GM12892 (cell line): ENCODE results near the gene SLC5A4.

Source experiments
- DNase-seq: peaks from one replicate; pipeline ENCODE4 v3.0.0; 2011; ENCODE audit not compliant: insufficient read length
- FAIRE-seq: peaks from 2 replicates; lab custom pipeline; 2011; peaks lifted over from hg19 to GRCh38; lab: Jason Lieb, UNC
- POLR2A ChIP-seq: IDR thresholded peaks from 2 replicates; pipeline ENCODE4 v1.6.1; 2011; ENCODE audit warnings: low read depth, low read length, control low read depth
- POLR2AphosphoS5 ChIP-seq: IDR thresholded peaks from 2 replicates; pipeline ENCODE4 v1.6.1; 2011; ENCODE audit warnings: low read depth, low read length, control low read depth
- TAF1 ChIP-seq: IDR thresholded peaks from 2 replicates; pipeline ENCODE4 v1.6.1; 2011; ENCODE audit warnings: low read depth, mild to moderate bottlenecking, control low read depth, low read length, borderline replicate concordance

Gene SLC5A4

GRCh38 chr22:32258791-32259190 lies 3.6 kb upstream of the SLC5A4 start:
- no peak for TF ChIP-seq POLR2AphosphoS5
- TF ChIP-seq TAF1 = no peak
- TF ChIP-seq POLR2A = no peak
- FAIRE-seq = no peak

GRCh38 chr22:32255726-32256125 lies 579 bp upstream of the SLC5A4 start:
- DNase-seq = no peak

More at GRCh38 chr22:32258791-32259190, 3.6 kb upstream of the SLC5A4 start:
- DNase-seq = no peak

DNA sequence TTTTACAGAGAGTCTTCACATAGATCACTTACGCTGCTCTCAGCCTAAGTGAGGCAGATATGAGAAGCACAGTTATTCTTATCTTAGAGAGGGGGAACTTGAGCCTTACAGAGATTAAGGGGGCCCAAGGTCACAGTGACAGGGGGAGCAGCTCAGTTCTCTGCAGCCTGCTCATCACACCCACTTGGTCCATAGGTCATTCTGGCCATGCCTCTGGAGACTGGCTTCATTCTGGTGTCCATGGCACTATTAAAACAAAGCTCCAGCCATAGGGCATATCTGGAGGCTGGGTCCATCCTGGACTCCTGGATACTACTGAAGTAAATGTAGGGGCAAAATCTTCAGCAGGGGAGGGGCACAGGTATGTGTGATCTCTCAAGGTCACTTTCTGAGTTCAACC lies 5.9 kb downstream of the SLC5A4 start:
- DNase-seq (no peak), FAIRE-seq (no peak)

More at GRCh38 chr22:32255726-32256125, 579 bp upstream of the SLC5A4 start:
- FAIRE-seq = no peak
- TF ChIP-seq POLR2AphosphoS5 (no peak), TAF1 (no peak), POLR2A (no peak)

GRCh38 chr22:32248276-32248675 lies 6.9 kb downstream of the SLC5A4 start:
- no peak for DNase-seq

More for the DNA sequence above, 5.9 kb downstream of the SLC5A4 start:
- no peak for TF ChIP-seq TAF1
- no peak for TF ChIP-seq POLR2AphosphoS5
- TF ChIP-seq POLR2A = no peak

DNA sequence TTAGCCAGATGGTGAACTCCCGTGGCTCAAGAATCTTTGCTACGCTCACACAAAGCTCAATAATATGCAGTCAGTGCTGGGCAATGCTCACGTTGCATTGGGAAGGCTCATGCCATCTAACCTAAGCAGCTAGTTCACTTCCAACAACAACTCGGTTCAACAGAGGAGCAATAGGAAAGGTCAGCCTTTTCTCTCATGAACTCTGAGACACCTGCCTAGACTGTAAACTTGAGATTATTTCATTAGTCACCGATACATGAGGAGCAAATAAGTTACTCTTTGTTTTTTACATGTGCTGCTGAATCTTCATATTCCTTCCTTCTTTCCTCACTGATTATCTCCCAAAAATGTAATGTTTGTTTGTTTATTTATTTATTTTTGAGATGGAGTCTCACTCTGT lies 9.0 kb downstream of the SLC5A4 start:
- DNase-seq (no peak), FAIRE-seq (no peak)
- no peak for TF ChIP-seq TAF1
- no peak for TF ChIP-seq POLR2AphosphoS5

More at GRCh38 chr22:32248276-32248675, 6.9 kb downstream of the SLC5A4 start:
- TF ChIP-seq TAF1 = no peak
- FAIRE-seq = no peak

DNA sequence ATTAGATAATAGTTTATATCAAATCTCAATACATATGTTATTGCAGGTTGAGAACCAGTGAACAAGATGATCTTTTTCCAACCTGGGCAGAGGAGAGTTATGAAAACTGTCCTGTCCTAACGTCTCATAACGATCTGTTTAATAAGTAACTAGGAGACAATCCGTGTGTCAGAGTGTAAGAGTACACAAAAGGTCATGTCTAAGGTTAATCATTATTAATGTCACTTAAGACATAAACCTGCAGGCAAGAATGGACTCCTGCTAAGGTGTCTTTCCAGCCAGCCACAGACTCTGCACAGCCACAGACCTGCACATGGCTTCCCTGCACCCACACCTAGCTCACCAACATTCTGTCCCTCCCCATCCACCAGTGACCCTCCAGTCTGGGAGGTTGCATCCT lies 10.1 kb downstream of the SLC5A4 start:
- no peak for DNase-seq
- no peak for FAIRE-seq

DNA sequence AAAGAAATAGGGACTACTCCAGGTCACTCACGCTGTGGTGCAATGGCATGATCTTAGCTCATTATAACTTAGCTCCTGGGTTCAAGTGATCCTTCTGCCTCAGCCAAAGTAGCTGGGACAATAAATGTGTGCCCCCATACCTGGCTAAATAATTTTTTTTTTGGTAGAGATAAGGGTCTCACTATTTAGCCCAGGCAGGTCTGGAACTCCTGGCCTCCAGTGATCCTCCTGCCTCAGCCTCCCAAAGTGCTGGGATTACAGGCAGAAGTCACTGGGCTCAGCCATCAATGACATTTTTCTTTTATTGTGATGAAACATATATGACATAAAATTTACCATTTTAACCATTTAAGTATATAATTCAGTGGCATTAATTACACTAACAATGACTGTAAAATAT lies 10.6 kb downstream of the SLC5A4 start:
- FAIRE-seq (no peak), DNase-seq (no peak)
- TF ChIP-seq POLR2AphosphoS5 (no peak), TAF1 (no peak), POLR2A (no peak)

More for the DNA sequence above, 10.1 kb downstream of the SLC5A4 start:
- TF ChIP-seq POLR2A (no peak), POLR2AphosphoS5 (no peak), TAF1 (no peak)

DNA sequence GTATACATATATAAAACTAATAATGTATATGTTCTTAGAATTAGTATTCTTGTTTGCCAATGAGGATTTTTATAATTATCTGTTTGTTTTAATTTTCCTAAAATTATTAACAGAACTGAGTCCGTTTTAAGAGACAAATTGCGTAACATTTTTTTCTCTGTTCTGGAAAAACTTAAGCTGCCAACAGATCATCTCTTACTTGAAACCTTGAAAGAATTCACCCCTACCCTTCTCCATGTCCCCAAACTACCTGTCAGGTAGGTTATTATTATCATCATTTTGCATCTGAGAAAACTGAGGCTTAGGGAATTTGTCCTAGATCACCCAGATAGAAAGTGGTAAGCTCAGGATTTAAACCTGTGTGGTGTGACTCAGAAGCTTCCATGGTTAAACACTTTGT lies 14.7 kb downstream of the SLC5A4 start:
- DNase-seq = no peak

DNA sequence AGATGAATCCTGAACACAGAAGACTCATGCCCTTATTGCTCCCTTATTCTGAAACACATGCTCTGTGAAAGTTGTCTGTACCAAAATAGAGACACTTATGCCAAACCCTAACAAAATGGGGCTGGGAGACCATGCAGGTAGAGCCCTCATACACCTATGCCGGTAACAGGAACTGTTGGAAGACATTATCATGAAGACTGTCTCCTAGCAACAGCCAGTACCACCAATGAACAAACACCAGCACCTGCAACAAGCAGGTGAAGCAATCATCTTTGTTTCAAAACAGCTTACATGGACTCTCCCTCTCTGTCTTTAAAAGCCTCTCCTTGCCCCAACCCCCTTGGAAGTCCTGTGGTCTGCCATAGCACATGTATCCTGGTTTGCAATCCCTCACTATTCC lies 17.2 kb downstream of the SLC5A4 start:
- no peak for FAIRE-seq
- TF ChIP-seq TAF1 (no peak), POLR2A (no peak), POLR2AphosphoS5 (no peak)
- DNase-seq = no peak

More for the DNA sequence above, 14.7 kb downstream of the SLC5A4 start:
- FAIRE-seq = no peak
- TF ChIP-seq TAF1 (no peak), POLR2A (no peak), POLR2AphosphoS5 (no peak)

DNA sequence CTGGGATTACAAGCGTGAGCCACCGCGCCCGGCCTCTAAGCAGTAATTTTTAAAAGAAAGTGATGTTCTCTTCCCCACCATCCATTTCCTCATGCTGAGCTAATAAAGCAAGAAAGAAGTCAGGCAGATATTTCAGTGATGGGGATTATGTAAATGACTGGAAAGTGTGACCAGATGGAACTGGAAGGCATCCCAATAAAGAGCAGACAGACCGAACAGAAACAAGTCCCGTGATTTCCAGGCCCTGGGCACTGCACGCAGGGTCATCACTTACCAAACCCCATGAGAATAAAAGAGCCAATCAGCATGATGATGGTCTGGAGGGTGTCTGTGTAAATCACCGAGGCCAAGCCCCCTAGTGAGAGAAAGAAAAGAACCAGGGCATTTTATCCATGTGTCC lies 18.2 kb downstream of the SLC5A4 start:
- no peak for FAIRE-seq
- no peak for DNase-seq
- TF ChIP-seq TAF1 (no peak), POLR2A (no peak), POLR2AphosphoS5 (no peak)

- DNase-seq (no peak), FAIRE-seq (no peak)
- no peak for TF ChIP-seq POLR2A
- TF ChIP-seq TAF1 = no peak
- no peak for TF ChIP-seq POLR2AphosphoS5
Measured at GRCh38 chr22:32233091-32233490, 22.1 kb downstream of the SLC5A4 start.

- FAIRE-seq = no peak
- no peak for DNase-seq
- no peak for TF ChIP-seq TAF1
- TF ChIP-seq POLR2AphosphoS5 = no peak
- no peak for TF ChIP-seq POLR2A
Measured at GRCh38 chr22:32232191-32232830, 22.8 kb downstream of the SLC5A4 start.
